Activated CD4-positive, alpha-beta T cell treated with anti-CD3 and anti-CD28 coated beads, Interleukin-2, amount 50 U/mL, for 4 hours (primary cell): ENCODE data around the gene NDUFB2.
"Not testable (repeated sequence)": the region's sequence is repeated elsewhere in the genome, so short reads cannot be mapped to it uniquely, and the experiment has no call there.

Experiments
- DNase-seq, 2 experiments: peaks; one replicate each; pipeline ENCODE4 v3.0.0-alpha.2; 2020

NDUFB2 gene

GRCh38 chr7:140696680-140697446 lies at the start of gene NDUFB2:
TSS of gene NDUFB2 (plus strand) at chr7:140696708. CDS start at chr7:140696745, 37 bp downstream.
- DNase-seq = peak; percentile 42 to 50

GRCh38 chr7:140646931-140647647 lies 49.4 kb upstream of the NDUFB2 start:
- peak in 1 of 2 experiments; percentile 14 for DNase-seq

GRCh38 chr7:140649556-140650205 lies 46.8 kb upstream of the NDUFB2 start:
- DNase-seq = no peak

GRCh38 chr7:140650367-140650766 lies 46.1 kb upstream of the NDUFB2 start:
- DNase-seq = no peak

- DNase-seq = no peak
These were observed 43.0 kb upstream of the NDUFB2 start for GRCh38 chr7:140653319-140654108.

GRCh38 chr7:140654109-140654387 lies 42.5 kb upstream of the NDUFB2 start:
- no peak for DNase-seq

- DNase-seq = no peak
These were observed 41.8 kb upstream of the NDUFB2 start for GRCh38 chr7:140654661-140655060.

- no peak for DNase-seq
These were observed 40.7 kb upstream of the NDUFB2 start for GRCh38 chr7:140655511-140656408.

- peak; percentile 21 for DNase-seq
These were observed 39.7 kb upstream of the NDUFB2 start for GRCh38 chr7:140656548-140657515.

GRCh38 chr7:140657891-140658290 lies 38.6 kb upstream of the NDUFB2 start:
- no peak for DNase-seq

GRCh38 chr7:140659856-140660255 lies 36.7 kb upstream of the NDUFB2 start:
- no peak for DNase-seq

GRCh38 chr7:140661124-140661523 lies 35.4 kb upstream of the NDUFB2 start:
- DNase-seq = no peak

- not testable (repeated sequence) for DNase-seq
These were observed 33.6 kb upstream of the NDUFB2 start for GRCh38 chr7:140662938-140663337.

GRCh38 chr7:140667476-140667875 lies 29.0 kb upstream of the NDUFB2 start:
- DNase-seq = no peak

GRCh38 chr7:140668641-140669040 lies 27.9 kb upstream of the NDUFB2 start:
- no peak for DNase-seq

- DNase-seq = no peak
These were observed 27.2 kb upstream of the NDUFB2 start for GRCh38 chr7:140669352-140669751.

GRCh38 chr7:140669862-140670261 lies 26.6 kb upstream of the NDUFB2 start:
- not testable (repeated sequence) for DNase-seq

- DNase-seq = no peak
These were observed 26.1 kb upstream of the NDUFB2 start for GRCh38 chr7:140670343-140670935.

- no peak for DNase-seq
These were observed 24.5 kb upstream of the NDUFB2 start for GRCh38 chr7:140671966-140672365.

- peak; percentile 50 to 54 for DNase-seq
These were observed 24.0 kb upstream of the NDUFB2 start, which contains the start of gene ADCK2 for GRCh38 chr7:140672382-140673062. TSS of gene ADCK2 (plus strand) at chr7:140672945. CDS start at chr7:140673331, 386 bp downstream.
